ENCODE results near the gene JCAD. TPM values are rescaled to one million over a fixed set of nuclear protein-coding genes. Genes with fewer than 3 reads are reported as not detected.

The JCAD gene
- total and polyA plus RNA-seq, 9 of the 15 experiments (the other 6 are each of a cell fraction or from before 2014, with no cell fraction given): not detected

- no peak for TF ChIP-seq REST (IDR thresholded peaks at IDR 0.05; ENCODE audit: borderline replicate concordance)
- TF ChIP-seq REST (CRISPR knock-in tag; IDR thresholded peaks at IDR 0.05; ENCODE audit: low read depth): no peak
- no peak for TF ChIP-seq MXI1 (IDR thresholded peaks at IDR 0.05; ENCODE audit: low read depth, low read length)
- no peak for TF ChIP-seq ZNF134 (CRISPR knock-in tag; conservative IDR thresholded peaks at IDR 0.05)
- no peak for TF ChIP-seq ZNF707 (CRISPR knock-in tag; conservative IDR thresholded peaks at IDR 0.05)
- no peak for TF ChIP-seq ZC3H11A (IDR thresholded peaks at IDR 0.05; ENCODE audit: low read depth, low read length)
- TF ChIP-seq GTF2F1 (IDR thresholded peaks at IDR 0.05; ENCODE audit: low read depth, low read length): no peak
- peak; percentile 46; the same call in 1 of the 2 replicates for TF ChIP-seq ZEB2 (IDR thresholded peaks at IDR 0.05)
- no peak for TF ChIP-seq RFX7 (CRISPR knock-in tag; IDR thresholded peaks at IDR 0.05)
- no peak for TF ChIP-seq ZNF79 (CRISPR knock-in tag; IDR thresholded peaks at IDR 0.05; ENCODE audit: low read depth)
- peak; percentile 98 for TF ChIP-seq SOX6 (IDR thresholded peaks at IDR 0.05)
- TF ChIP-seq HNRNPL (IDR thresholded peaks at IDR 0.05; ENCODE audit: low read depth, low read length): no peak
- no peak for TF ChIP-seq ZBTB7A (IDR thresholded peaks at IDR 0.05; ENCODE audit: borderline replicate concordance, control insufficient read depth, low read depth, low read length)
- 0 out of 2 replicates have a peak, but pooled peaks have one; percentile 55 for TF ChIP-seq ZNF395 (CRISPR knock-in tag; IDR thresholded peaks at IDR 0.05)
- TF ChIP-seq CHD1 (IDR thresholded peaks at IDR 0.05; ENCODE audit: low read length): no peak
- no peak for TF ChIP-seq ELF1 (tag; IDR thresholded peaks at IDR 0.05)
- TF ChIP-seq NEUROD1 (IDR thresholded peaks at IDR 0.05; ENCODE audit: borderline replicate concordance, low read depth, low read length, partially characterized antibody): peak; percentile 55
- TF ChIP-seq NFE2 (IDR thresholded peaks at IDR 0.05; ENCODE audit: low read depth): no peak
- TF ChIP-seq, protein P1, sequence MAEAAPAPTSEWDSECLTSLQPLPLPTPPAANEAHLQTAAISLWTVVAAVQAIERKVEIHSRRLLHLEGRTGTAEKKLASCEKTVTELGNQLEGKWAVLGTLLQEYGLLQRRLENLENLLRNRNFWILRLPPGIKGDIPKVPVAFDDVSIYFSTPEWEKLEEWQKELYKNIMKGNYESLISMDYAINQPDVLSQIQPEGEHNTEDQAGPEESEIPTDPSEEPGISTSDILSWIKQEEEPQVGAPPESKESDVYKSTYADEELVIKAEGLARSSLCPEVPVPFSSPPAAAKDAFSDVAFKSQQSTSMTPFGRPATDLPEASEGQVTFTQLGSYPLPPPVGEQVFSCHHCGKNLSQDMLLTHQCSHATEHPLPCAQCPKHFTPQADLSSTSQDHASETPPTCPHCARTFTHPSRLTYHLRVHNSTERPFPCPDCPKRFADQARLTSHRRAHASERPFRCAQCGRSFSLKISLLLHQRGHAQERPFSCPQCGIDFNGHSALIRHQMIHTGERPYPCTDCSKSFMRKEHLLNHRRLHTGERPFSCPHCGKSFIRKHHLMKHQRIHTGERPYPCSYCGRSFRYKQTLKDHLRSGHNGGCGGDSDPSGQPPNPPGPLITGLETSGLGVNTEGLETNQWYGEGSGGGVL (CRISPR knock-in tag; IDR thresholded peaks at IDR 0.05): no peak
These were observed 10.8 kb upstream of the JCAD start (continued) for GRCh38 chr10:30070001-30070685.

Measured in K562 (cell line).